Vagina (tissue), 2 donors: ENCODE data around the gene FITM2. TPM values are rescaled to one million over a fixed set of nuclear protein-coding genes. Genes with fewer than 3 reads are reported as not detected.

Experiments
- DNase-seq, 2 donors: peaks; one replicate each; pipeline ENCODE4 v3.0.0-alpha.2; 2017; ENCODE audit errors: extremely low spot score in 2 of 2
- H3K27ac ChIP-seq: fragments of 200-600 bp; sonication (generic); one replicate; pipeline ENCODE4 v1.5.1; 2019
- H3K27me3 ChIP-seq: fragments of 200-600 bp; sonication (generic); one replicate; pipeline ENCODE4 v1.5.1; 2019
- H3K36me3 ChIP-seq, 2 donors: fragments of 200-600 bp; sonication (generic); one replicate each; pipeline ENCODE4 v1.5.1; 2017 to 2019
- H3K4me1 ChIP-seq: fragments of 200-600 bp; sonication (generic); one replicate; pipeline ENCODE4 v1.5.1; 2019
- H3K4me3 ChIP-seq, 2 donors: fragments of 200-600 bp; sonication (generic); 1 replicate in 1 of 2; 2 replicates in 1 of 2; pipeline ENCODE4 v1.5.1; 2016 to 2019
- H3K9me3 ChIP-seq: fragments of 200-600 bp; sonication (generic); one replicate; pipeline ENCODE4 v1.5.1; 2019
- CTCF ChIP-seq, 3 experiments: fragments of 450-650 bp in 2 of 3; fragments of 200-600 bp in 1 of 3; sonication (generic) in 1 of 3; IDR thresholded peaks; one replicate each; pipeline ENCODE4 v1.5.1; 2017 to 2019; ENCODE audit warnings: antibody characterized with exemption in 3 of 3, mild to moderate bottlenecking in 2 of 3, moderate library complexity in 2 of 3
- POLR2A ChIP-seq, 2 donors: fragments of 450-650 bp; IDR thresholded peaks; one replicate each; pipeline ENCODE4 v1.6.1; 2017; ENCODE audit warnings: antibody characterized with exemption in 2 of 2, mild to moderate bottlenecking in 2 of 2, moderate library complexity in 2 of 2
- POLR2AphosphoS5 ChIP-seq, 2 donors: sonication (generic); formaldehyde crosslinking; IDR thresholded peaks; one replicate each; pipeline ENCODE4 v1.9.0; 2017; ENCODE audit warnings: antibody characterized with exemption in 2 of 2, mild to moderate bottlenecking in 2 of 2, low read depth in 1 of 2; ENCODE audit not compliant: insufficient read depth in 1 of 2
- intact Hi-C: fragments of 100-400 bp; cut with DNase I; formaldehyde crosslinking; loops from one replicate; pipeline ENCODE4 v1.15.1; 2023
- total RNA-seq: library from RNA; depleted of rRNA; stranded (reverse); fragments of >200 nt; gene quantifications from one replicate; pipeline ENCODE4 v1.2.3, GENCODE V29; 2016

FITM2 gene
- total RNA-seq, 1 donor from 2014 or later, result 7.4 TPM

GRCh38 chr20:44357020-44357419 lies 46.0 kb upstream of the FITM2 start:
- H3K36me3 ChIP-seq, result no peaks in the 10 kb centered on the region
- H3K4me1 ChIP-seq, result no peaks in the 10 kb centered on the region
- no peak for TF ChIP-seq CTCF (IDR thresholded peaks at IDR 0.05)
- no peak for TF ChIP-seq POLR2AphosphoS5 (IDR thresholded peaks at IDR 0.05; ENCODE audit: insufficient read depth in 1 of 2, low read depth in 1 of 2)
- no peak for TF ChIP-seq POLR2A (IDR thresholded peaks at IDR 0.05)
- intact Hi-C loops, result no loop called here
- H3K27ac ChIP-seq, result no peak overlapping the region
- no peak overlapping the region for H3K4me3 ChIP-seq
- no peaks in the 10 kb centered on the region for H3K9me3 ChIP-seq
- no peaks in the 10 kb centered on the region for H3K27me3 ChIP-seq
- no peak for DNase-seq

GRCh38 chr20:44356353-44356723 lies 45.3 kb upstream of the FITM2 start:
- H3K4me1 ChIP-seq, result no peaks in the 10 kb centered on the region
- no peaks in the 10 kb centered on the region for H3K36me3 ChIP-seq
- no peak overlapping the region for H3K4me3 ChIP-seq
- no peak for DNase-seq
- H3K9me3 ChIP-seq, result no peaks in the 10 kb centered on the region
- intact Hi-C loops, result no loop called here
- TF ChIP-seq POLR2A (IDR thresholded peaks at IDR 0.05) (no peak), CTCF (IDR thresholded peaks at IDR 0.05) (no peak), POLR2AphosphoS5 (IDR thresholded peaks at IDR 0.05; ENCODE audit: insufficient read depth in 1 of 2, low read depth in 1 of 2) (no peak)
- no peak overlapping the region for H3K27ac ChIP-seq
- H3K27me3 ChIP-seq, result no peaks in the 10 kb centered on the region

- no peak for DNase-seq
- Histone ChIP-seq H3K27ac (no peak within 1 kb of the TSS), H3K4me3 (no peak within 1 kb of the TSS), H3K4me1 (no peaks in the 10 kb centered on the region), H3K27me3 (no peaks in the 10 kb centered on the region), H3K36me3 (no peaks in the 10 kb centered on the region), H3K9me3 (no peaks in the 10 kb centered on the region)
- intact Hi-C loops, result no loop called here
- TF ChIP-seq POLR2A (IDR thresholded peaks at IDR 0.05) (no peak), POLR2AphosphoS5 (IDR thresholded peaks at IDR 0.05; ENCODE audit: insufficient read depth in 1 of 2, low read depth in 1 of 2) (no peak)
Measured at GRCh38 chr20:44355498-44356352, 44.7 kb upstream of the FITM2 start, which contains the start of gene HNF4A. Gene HNF4A, plus strand, starts transcription at chr20:44355699. Its CDS starts 106 bp downstream, at chr20:44355805.

- Histone ChIP-seq H3K9me3 (no peaks in the 10 kb centered on the region), H3K4me1 (no peaks in the 10 kb centered on the region), H3K4me3 (no peak overlapping the region), H3K27me3 (no peaks in the 10 kb centered on the region), H3K36me3 (no peaks in the 10 kb centered on the region), H3K27ac (no peak overlapping the region)
- TF ChIP-seq POLR2A (IDR thresholded peaks at IDR 0.05) (no peak), CTCF (IDR thresholded peaks at IDR 0.05) (no peak), POLR2AphosphoS5 (IDR thresholded peaks at IDR 0.05; ENCODE audit: insufficient read depth in 1 of 2, low read depth in 1 of 2) (no peak)
- no peak for DNase-seq
- intact Hi-C loops, result no loop called here
Measured at GRCh38 chr20:44354979-44355497, 44.0 kb upstream of the FITM2 start.

- H3K36me3 ChIP-seq, result no peaks in the 10 kb centered on the region
- H3K27me3 ChIP-seq, result no peaks in the 10 kb centered on the region
- no peak overlapping the region for H3K4me3 ChIP-seq
- intact Hi-C loops, result no loop called here
- DNase-seq, result no peak
- no peak overlapping the region for H3K27ac ChIP-seq
- H3K9me3 ChIP-seq, result no peaks in the 10 kb centered on the region
- H3K4me1 ChIP-seq, result no peaks in the 10 kb centered on the region
- TF ChIP-seq CTCF (IDR thresholded peaks at IDR 0.05), result no peak
- no peak for TF ChIP-seq POLR2AphosphoS5 (IDR thresholded peaks at IDR 0.05; ENCODE audit: insufficient read depth in 1 of 2, low read depth in 1 of 2)
- TF ChIP-seq POLR2A (IDR thresholded peaks at IDR 0.05), result no peak
Measured at GRCh38 chr20:44350567-44350966, 39.6 kb upstream of the FITM2 start.
